ENCODE data around the gene WASHC4.

Gene WASHC4

GRCh38 chr12:105192624-105193225, 85.2 kb downstream of the WASHC4 start:
- H4K8ac ChIP-seq (ENCODE audit: low read depth, low read length): no peak overlapping the region
- H3K9ac ChIP-seq (ENCODE audit: low read length): no peak overlapping the region
- no peak overlapping the region for H2BK12ac ChIP-seq (ENCODE audit: low read length)
- H3K27ac ChIP-seq (ENCODE audit: low read depth, low read length): no peak overlapping the region
- no peaks in the 10 kb centered on the region for H3K27me3 ChIP-seq (ENCODE audit: insufficient read depth, low read length)
- H3K18ac ChIP-seq (ENCODE audit: low read length): no peak overlapping the region
- no peak overlapping the region for H2BK120ac ChIP-seq (ENCODE audit: insufficient read depth, low read length, poor library complexity)
- H2AK5ac ChIP-seq (ENCODE audit: low read length): no peak overlapping the region
- no peak overlapping the region for H4K12ac ChIP-seq (ENCODE audit: low read depth, low read length)
- no peak overlapping the region for H2AFZ ChIP-seq (ENCODE audit: insufficient read depth, low read length, poor library complexity)
- H3K23ac ChIP-seq (ENCODE audit: low read length): no peak overlapping the region
- peaks cover 11 to 45% of the 10 kb centered on the region in 2 experiments for H3K36me3 ChIP-seq (ENCODE audit: control insufficient read depth in 1 of 2, insufficient read depth in 2 of 2, low read length in 2 of 2)
- no peak overlapping the region for H4K91ac ChIP-seq (ENCODE audit: low read depth, low read length)
- DNase-seq: no peak
- no peak overlapping the region for H3K4ac ChIP-seq (ENCODE audit: low read depth, low read length)
- no peaks in the 10 kb centered on the region for H3K79me2 ChIP-seq (ENCODE audit: control insufficient read depth, insufficient read depth, low read length, poor library complexity)
- H3K79me1 ChIP-seq (ENCODE audit: low read length): no peaks in the 10 kb centered on the region
- no peak overlapping the region for H2BK5ac ChIP-seq (ENCODE audit: low read depth, low read length, poor library complexity)
- H3K14ac ChIP-seq (ENCODE audit: low read length): no peak overlapping the region
- no CpG with 5 or more reads among the region's 1 CpG for WGBS (ENCODE audit: extremely low coverage, insufficient coverage, insufficient read length)
- no peaks in the 10 kb centered on the region for H3K4me1 ChIP-seq (ENCODE audit: control insufficient read depth in 1 of 2, insufficient read depth in 2 of 2, low read length in 2 of 2)
- peaks cover 1% of the 10 kb centered on the region for H3K9me3 ChIP-seq (ENCODE audit: insufficient read depth, low read depth, low read length)
- H3K4me3 ChIP-seq (ENCODE audit: low read depth, low read length): no peak overlapping the region
- H3K4me2 ChIP-seq (ENCODE audit: low read length): no peak overlapping the region

GRCh38 chr12:105194947-105195346, 87.4 kb downstream of the WASHC4 start:
- Histone ChIP-seq H3K27me3 (ENCODE audit: insufficient read depth, low read length) (no peaks in the 10 kb centered on the region), H4K91ac (ENCODE audit: low read depth, low read length) (no peak overlapping the region), H3K14ac (ENCODE audit: low read length) (no peak overlapping the region), H3K9me3 (ENCODE audit: insufficient read depth, low read depth, low read length) (peaks cover 1% of the 10 kb centered on the region), H3K4me2 (ENCODE audit: low read length) (no peak overlapping the region), H2BK120ac (ENCODE audit: insufficient read depth, low read length, poor library complexity) (no peak overlapping the region), H3K4ac (ENCODE audit: low read depth, low read length) (no peak overlapping the region), H3K9ac (ENCODE audit: low read length) (no peak overlapping the region), H3K4me3 (ENCODE audit: low read depth, low read length) (no peak overlapping the region), H4K12ac (ENCODE audit: low read depth, low read length) (no peak overlapping the region), H2AK5ac (ENCODE audit: low read length) (no peak overlapping the region), H3K27ac (ENCODE audit: low read depth, low read length) (peak overlapping the region; percentile 16), H2BK12ac (ENCODE audit: low read length) (no peak overlapping the region), H4K8ac (ENCODE audit: low read depth, low read length) (no peak overlapping the region), H3K18ac (ENCODE audit: low read length) (no peak overlapping the region), H2BK5ac (ENCODE audit: low read depth, low read length, poor library complexity) (no peak overlapping the region), H3K79me2 (ENCODE audit: control insufficient read depth, insufficient read depth, low read length, poor library complexity) (no peaks in the 10 kb centered on the region), H2AFZ (ENCODE audit: insufficient read depth, low read length, poor library complexity) (no peak overlapping the region), H3K23ac (ENCODE audit: low read length) (peak overlapping the region; percentile 25), H3K36me3 (ENCODE audit: control insufficient read depth in 1 of 2, insufficient read depth in 2 of 2, low read length in 2 of 2) (peaks cover 20 to 49% of the 10 kb centered on the region in 2 experiments), H3K4me1 (ENCODE audit: control insufficient read depth in 1 of 2, insufficient read depth in 2 of 2, low read length in 2 of 2) (no peaks in the 10 kb centered on the region), H3K79me1 (ENCODE audit: low read length) (no peaks in the 10 kb centered on the region)
- DNase-seq: no peak
- WGBS (ENCODE audit: extremely low coverage, insufficient coverage, insufficient read length): no CpG with 5 or more reads among the region's 6 CpGs

DNA sequence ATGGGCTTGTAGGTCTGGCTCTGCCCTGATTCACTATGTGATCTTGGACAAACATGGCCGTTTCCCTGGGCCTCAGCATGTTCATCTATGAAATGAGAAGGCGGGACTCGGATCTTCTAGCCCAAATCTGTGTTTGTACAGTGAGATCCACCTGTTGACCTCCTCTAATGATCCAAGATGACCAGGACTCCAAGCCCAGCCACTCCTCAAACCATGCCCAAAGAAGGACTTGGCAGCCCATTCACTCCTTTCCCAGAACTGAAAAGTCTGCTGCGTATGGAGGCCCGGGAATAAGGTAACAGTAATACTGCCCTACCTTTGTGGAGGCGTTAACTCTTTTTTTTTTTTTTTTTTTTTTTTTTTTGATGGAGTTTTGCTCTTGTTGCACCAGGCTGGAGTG, 88.6 kb downstream of the WASHC4 start:
- Histone ChIP-seq H4K91ac (ENCODE audit: low read depth, low read length) (no peak overlapping the region), H3K79me2 (ENCODE audit: control insufficient read depth, insufficient read depth, low read length, poor library complexity) (no peaks in the 10 kb centered on the region), H3K9ac (ENCODE audit: low read length) (no peak overlapping the region), H2AFZ (ENCODE audit: insufficient read depth, low read length, poor library complexity) (no peak overlapping the region), H4K8ac (ENCODE audit: low read depth, low read length) (no peak overlapping the region), H3K79me1 (ENCODE audit: low read length) (no peaks in the 10 kb centered on the region), H2AK5ac (ENCODE audit: low read length) (no peak overlapping the region), H3K27ac (ENCODE audit: low read depth, low read length) (no peak overlapping the region), H3K36me3 (ENCODE audit: control insufficient read depth in 1 of 2, insufficient read depth in 2 of 2, low read length in 2 of 2) (peaks cover 23 to 53% of the 10 kb centered on the region in 2 experiments), H3K4me1 (ENCODE audit: control insufficient read depth in 1 of 2, insufficient read depth in 2 of 2, low read length in 2 of 2) (peaks cover 0 to 5% of the 10 kb centered on the region in 2 experiments), H3K27me3 (ENCODE audit: insufficient read depth, low read length) (no peaks in the 10 kb centered on the region), H2BK120ac (ENCODE audit: insufficient read depth, low read length, poor library complexity) (no peak overlapping the region), H3K23ac (ENCODE audit: low read length) (no peak overlapping the region), H3K4me3 (ENCODE audit: low read depth, low read length) (no peak overlapping the region), H3K4me2 (ENCODE audit: low read length) (no peak overlapping the region), H3K9me3 (ENCODE audit: insufficient read depth, low read depth, low read length) (peaks cover 1% of the 10 kb centered on the region), H4K12ac (ENCODE audit: low read depth, low read length) (no peak overlapping the region), H3K18ac (ENCODE audit: low read length) (no peak overlapping the region), H3K14ac (ENCODE audit: low read length) (no peak overlapping the region), H2BK12ac (ENCODE audit: low read length) (no peak overlapping the region), H2BK5ac (ENCODE audit: low read depth, low read length, poor library complexity) (no peak overlapping the region), H3K4ac (ENCODE audit: low read depth, low read length) (no peak overlapping the region)
- no peak for DNase-seq
- WGBS (ENCODE audit: extremely low coverage, insufficient coverage, insufficient read length): no CpG with 5 or more reads among the region's 6 CpGs

GRCh38 chr12:105198961-105199360, 91.4 kb downstream of the WASHC4 start:
- Histone ChIP-seq H3K4me3 (ENCODE audit: low read depth, low read length) (no peak overlapping the region), H3K9ac (ENCODE audit: low read length) (no peak overlapping the region), H3K4me1 (ENCODE audit: control insufficient read depth in 1 of 2, insufficient read depth in 2 of 2, low read length in 2 of 2) (peaks cover 0 to 5% of the 10 kb centered on the region in 2 experiments), H3K14ac (ENCODE audit: low read length) (no peak overlapping the region), H2BK12ac (ENCODE audit: low read length) (no peak overlapping the region), H3K4ac (ENCODE audit: low read depth, low read length) (no peak overlapping the region), H2BK120ac (ENCODE audit: insufficient read depth, low read length, poor library complexity) (no peak overlapping the region), H4K91ac (ENCODE audit: low read depth, low read length) (no peak overlapping the region), H4K8ac (ENCODE audit: low read depth, low read length) (no peak overlapping the region), H3K4me2 (ENCODE audit: low read length) (no peak overlapping the region), H3K27me3 (ENCODE audit: insufficient read depth, low read length) (no peaks in the 10 kb centered on the region), H3K18ac (ENCODE audit: low read length) (no peak overlapping the region), H3K9me3 (ENCODE audit: insufficient read depth, low read depth, low read length) (peaks cover 1% of the 10 kb centered on the region), H3K79me1 (ENCODE audit: low read length) (no peaks in the 10 kb centered on the region), H3K27ac (ENCODE audit: low read depth, low read length) (no peak overlapping the region), H3K36me3 (ENCODE audit: control insufficient read depth in 1 of 2, insufficient read depth in 2 of 2, low read length in 2 of 2) (peaks cover 33 to 56% of the 10 kb centered on the region in 2 experiments), H2BK5ac (ENCODE audit: low read depth, low read length, poor library complexity) (no peak overlapping the region), H4K12ac (ENCODE audit: low read depth, low read length) (no peak overlapping the region), H3K79me2 (ENCODE audit: control insufficient read depth, insufficient read depth, low read length, poor library complexity) (no peaks in the 10 kb centered on the region), H3K23ac (ENCODE audit: low read length) (no peak overlapping the region), H2AK5ac (ENCODE audit: low read length) (no peak overlapping the region), H2AFZ (ENCODE audit: insufficient read depth, low read length, poor library complexity) (no peak overlapping the region)
- DNase-seq: no peak
- WGBS (ENCODE audit: extremely low coverage, insufficient coverage, insufficient read length): no CpG with 5 or more reads among the region's 6 CpGs
